NT2/D1 (cell line): ENCODE results near the gene PTPRN2.

Experiments used
- SUZ12 ChIP-seq: IDR thresholded peaks from 2 replicates; pipeline ENCODE4 v1.6.1; 2011; ENCODE audit not compliant: insufficient read length, insufficient read depth; ENCODE audit errors: extremely low read depth
- YY1 ChIP-seq: IDR thresholded peaks from 2 replicates; pipeline ENCODE4 v1.6.1; 2011; ENCODE audit not compliant: insufficient read length, insufficient read depth
- ZNF274 ChIP-seq: IDR thresholded peaks from 2 replicates; pipeline ENCODE4 v1.6.1; 2011; ENCODE audit warnings: mild to moderate bottlenecking, low read depth, low read length

GRCh38 chr7:158324397-158325360, 262.9 kb downstream of the PTPRN2 start:
- TF ChIP-seq SUZ12 (no peak), YY1 (no peak), ZNF274 (no peak)
